Hippocampal formation (tissue), 2 donors: ENCODE data around the gene SSH2.
"Not testable (repeated sequence)": the region's sequence is repeated elsewhere in the genome, so short reads cannot be mapped to it uniquely, and the experiment has no call there.

ENCODE experiments used
- DNase-seq, 2 donors: peaks; one replicate each; lab custom pipeline; 2025; lab: John Stamatoyannopoulos, UW

Gene SSH2

DNA sequence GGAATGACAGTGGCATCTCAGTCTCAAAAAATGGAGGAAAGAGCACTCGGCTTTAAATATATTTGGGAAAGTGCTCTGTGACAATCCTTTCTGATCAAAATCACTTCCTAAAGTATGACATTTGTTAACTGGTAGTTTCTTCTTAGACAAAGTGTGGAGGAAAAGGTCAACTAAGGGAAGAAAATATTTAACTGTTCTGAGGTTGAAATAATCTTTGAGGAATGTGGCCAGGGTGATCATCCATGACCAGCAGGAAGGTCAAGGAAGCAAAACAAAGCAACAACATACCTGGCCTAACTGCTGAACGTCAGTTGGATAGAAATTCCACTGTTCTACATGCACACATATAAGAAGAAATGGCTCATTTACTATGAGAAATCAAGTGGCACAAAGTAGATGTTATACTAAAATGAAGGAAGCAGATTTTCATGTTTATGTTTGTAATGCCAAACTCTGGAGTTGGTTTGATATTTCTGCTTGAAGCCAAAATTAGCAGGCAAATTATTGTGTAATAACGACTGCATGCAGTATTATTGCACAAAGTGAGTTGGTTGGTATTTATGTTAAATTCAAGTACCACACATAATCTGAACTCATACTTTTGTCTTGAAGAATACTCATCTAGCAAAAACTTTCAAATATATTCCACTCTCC is 220.0 kb downstream of the SSH2 start:
- DNase-seq: no peak

- DNase-seq: no peak
Observed at GRCh38 chr17:29707212-29707571, 222.8 kb downstream of the SSH2 start.

DNA sequence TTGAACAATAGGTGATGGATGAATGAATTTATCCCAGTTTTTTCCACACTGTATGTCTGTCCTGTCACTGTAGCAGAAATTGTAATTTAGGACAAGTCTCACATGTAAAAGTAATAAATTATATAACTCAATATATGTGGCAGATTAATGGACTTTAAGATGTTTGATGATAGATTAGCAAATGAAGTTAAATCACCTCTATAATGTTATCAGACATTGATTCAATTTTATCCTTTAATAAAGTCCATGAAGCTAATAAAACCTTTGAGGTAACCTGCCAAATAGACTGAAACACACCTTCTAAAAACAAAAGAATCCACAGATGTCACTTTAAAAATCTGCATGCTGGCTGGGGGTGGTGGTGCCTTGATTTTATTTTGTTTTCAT is 224.0 kb downstream of the SSH2 start:
- DNase-seq: no peak

- DNase-seq: no peak
Observed at GRCh38 chr17:29705386-29705785, 224.6 kb downstream of the SSH2 start.

GRCh38 chr17:29699283-29699682 is 230.7 kb downstream of the SSH2 start:
- DNase-seq: peak; percentile 28 to 51

GRCh38 chr17:29698837-29699236 is 231.2 kb downstream of the SSH2 start:
- DNase-seq: no peak

- no peak for DNase-seq
Observed at GRCh38 chr17:29698019-29698777, 231.8 kb downstream of the SSH2 start.

DNA sequence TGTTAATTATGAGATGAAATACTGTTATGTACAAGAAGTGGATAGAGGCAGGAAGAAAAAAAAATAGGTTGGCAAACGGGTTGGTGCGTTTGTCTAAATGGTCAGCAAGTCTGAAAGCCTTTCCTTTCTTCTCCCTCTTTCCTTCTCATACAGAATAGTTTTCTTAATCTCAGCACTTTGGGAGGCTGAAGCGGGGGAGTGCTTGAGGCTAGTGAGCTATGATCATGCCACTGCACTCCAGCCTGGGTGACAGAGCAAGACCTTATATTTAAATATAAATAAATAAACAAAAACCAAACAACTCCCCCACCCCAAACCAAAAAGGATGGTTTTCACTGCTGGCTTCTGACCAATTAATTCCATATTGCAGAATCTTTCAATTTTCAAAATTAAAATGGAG is 232.7 kb downstream of the SSH2 start:
- no peak for DNase-seq

DNA sequence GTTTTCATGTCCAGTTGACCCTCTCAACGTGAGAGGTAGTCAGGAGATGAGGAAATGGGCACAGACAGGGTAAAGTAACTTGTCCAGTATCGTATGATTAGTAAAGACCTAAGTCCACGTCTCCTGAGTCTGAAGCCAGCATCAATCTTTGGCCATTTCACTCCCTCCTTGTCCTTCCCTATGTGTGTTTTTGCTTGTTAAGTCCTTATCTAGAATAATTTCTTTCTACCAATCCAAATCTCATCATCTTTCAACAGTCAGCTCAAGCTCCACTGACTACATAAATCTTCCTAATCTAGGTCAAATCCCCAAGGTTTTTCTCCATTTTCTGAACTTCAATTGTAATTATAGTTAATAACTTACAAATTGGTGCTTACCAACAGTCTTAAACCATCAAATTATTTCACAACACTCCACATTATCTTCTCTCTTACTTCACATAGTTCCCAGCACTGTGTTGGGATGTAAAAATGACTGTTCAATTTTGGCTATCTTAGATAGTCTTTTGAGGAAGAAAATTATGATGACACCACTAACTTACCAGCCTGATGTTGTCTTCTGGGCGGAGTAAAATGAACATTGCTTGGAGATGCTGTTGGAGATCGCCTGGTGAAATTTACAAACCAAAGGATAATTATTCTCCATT is 235.0 kb downstream of the SSH2 start:
- DNase-seq: no peak

DNA sequence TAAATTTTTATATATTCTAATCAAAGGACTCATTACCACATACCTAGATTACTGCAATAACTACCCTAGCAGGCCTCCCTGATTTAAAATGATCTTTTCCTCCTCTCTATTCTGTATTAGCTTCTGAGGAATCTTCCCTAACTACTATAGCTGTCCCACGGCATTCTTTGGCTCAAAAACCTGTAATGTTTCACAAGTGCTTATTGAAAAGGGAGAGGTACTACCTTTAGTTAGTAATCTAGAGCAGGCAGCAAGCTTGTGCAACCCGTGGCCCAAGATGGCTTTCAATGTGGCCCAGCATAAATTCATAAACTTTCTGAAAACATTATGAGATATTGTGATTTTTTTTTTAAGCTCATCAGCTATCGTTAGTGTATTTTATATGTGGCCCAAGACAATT is 236.3 kb downstream of the SSH2 start:
- no peak for DNase-seq

DNA sequence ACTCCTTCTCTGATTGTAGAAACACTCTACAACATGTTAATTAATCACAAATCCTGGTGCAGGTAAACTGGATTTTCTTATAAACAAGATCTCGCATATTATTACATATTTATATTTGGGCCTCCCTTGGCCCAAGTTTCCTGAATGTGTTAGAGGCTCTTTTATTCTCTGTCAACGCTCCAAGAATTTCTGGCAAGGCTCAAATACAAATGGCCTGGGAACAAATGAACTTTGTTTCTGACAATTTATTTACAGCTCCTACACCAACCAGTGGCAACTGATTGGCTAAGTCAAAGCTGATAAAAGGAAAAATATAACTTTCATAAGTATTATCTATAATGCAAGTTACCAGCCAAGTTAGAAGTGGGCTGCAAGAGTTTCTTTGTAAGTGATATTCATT is 242.4 kb downstream of the SSH2 start:
- DNase-seq: peak in 1 of 2 donors; percentile 79

DNA sequence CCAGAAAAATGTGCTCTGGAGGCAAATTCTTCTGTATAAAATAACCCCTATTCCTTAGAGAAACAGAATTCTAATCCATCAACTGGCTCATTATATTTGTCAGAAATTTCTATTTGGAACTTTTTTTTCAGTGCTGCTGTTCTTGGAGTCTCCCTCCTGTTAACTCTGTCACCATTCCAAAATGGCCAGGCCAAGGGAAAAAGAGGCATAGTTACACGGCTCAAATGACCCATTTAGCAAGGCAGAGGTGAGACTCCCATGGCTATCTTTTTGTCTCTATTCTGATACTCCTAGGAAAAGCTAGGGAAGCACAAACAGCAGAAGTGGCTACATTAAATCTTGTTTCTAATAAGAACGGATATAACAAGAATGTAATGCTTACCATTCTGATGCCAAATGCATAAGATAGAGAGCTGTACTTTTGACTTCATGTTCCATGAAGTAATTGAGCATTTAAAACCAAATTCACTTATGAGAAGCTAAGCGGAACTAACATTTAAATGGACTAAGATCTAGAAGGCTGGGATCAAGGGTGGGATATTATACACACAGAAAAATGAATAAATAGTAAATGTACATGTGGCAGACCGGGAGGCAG is 242.9 kb downstream of the SSH2 start:
- DNase-seq: peak in 1 of 2 donors; percentile 23

- DNase-seq: no peak
Observed at GRCh38 chr17:29683481-29683880, 246.5 kb downstream of the SSH2 start.

DNA sequence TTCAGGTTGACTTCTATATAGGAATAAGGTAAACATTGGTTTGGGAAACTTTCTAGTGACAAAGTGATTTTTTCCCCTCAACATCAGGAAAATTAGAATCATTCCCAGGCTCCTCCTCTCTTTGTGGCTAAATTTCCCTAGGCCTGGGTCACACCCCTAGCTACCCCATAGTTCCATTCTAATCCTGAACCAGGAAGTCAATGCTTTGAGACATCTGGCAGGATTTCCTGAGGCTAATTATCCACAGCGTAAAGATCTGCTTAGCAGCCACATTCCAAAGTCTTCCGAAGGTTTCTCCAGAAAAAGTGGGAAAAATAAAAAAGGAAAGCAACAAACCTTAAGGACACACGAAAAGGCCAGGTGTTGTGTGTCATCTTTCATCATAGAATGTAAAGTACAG is 247.0 kb downstream of the SSH2 start:
- DNase-seq: no peak

- DNase-seq: no peak
Observed at GRCh38 chr17:29682054-29682453, 248.0 kb downstream of the SSH2 start.

GRCh38 chr17:29677824-29678223 is 252.2 kb downstream of the SSH2 start:
- no peak for DNase-seq

DNA sequence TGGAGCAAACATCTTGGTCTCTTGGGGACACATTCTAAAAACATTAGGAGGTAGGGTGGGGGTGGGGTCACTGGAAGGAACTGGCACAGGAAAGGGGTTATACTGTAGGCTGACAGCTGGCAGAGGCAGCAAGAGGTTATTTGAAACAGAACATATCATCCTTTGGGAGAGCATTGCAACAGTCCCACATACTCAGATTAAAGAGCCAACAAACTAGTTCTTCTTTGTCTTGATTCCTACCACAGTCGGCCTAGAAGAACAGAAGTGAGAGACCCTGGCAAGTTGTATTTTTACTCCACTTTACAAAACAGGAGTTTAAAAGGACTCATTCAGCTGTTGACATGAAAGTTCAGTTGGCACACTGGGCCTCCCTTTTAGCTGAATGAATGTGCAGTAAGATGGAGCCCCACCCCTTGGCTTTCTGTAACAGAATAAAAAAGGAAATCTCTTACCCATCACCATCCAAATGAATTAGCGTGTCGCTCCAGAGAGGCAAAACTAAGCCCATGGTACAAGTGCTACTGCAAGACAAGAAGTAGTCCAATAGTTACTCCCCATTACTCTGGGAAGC is 252.7 kb downstream of the SSH2 start:
- no peak for DNase-seq

- not testable (repeated sequence) for DNase-seq
Observed at GRCh38 chr17:29675961-29676360, 254.1 kb downstream of the SSH2 start.

DNA sequence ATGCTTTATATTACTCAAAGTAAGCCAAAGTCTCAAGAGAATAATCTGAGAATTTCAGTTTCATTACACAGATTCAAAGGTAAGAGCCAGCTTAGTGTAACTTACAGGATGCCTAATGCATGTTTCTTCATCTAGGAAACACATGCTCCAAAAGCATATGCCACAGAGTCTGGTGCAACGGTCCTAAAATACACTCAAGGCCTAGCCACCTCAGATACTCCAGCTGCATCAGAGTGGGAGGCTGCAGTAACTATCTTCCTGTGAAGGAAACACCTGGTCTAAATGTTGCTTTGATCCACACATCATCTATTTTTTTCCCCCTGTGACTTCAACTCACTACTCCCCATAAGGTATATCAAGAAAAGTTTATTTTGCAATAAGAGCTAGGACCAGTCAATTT is 255.7 kb downstream of the SSH2 start:
- DNase-seq: no peak

GRCh38 chr17:29671661-29672060 is 258.4 kb downstream of the SSH2 start:
- no peak for DNase-seq

DNA sequence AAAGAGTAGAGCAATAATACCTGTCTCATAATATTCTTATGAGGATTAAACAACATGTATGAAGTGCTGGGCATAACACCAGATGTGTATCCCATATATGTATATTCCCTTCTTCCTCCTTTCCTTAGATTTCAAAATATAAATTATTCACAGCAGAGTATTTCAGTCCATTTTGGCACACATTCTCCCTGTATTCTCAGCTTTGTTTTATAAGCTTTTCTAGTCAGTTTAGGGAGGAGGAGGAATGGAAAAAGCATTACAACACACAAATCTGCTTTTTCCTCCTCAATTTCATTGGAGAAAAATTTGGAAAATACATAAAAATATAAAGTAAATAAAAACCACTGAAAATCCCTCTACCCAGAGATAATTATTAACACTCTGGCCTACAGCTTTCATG is 260.8 kb downstream of the SSH2 start:
- DNase-seq: no peak

- no peak for DNase-seq
Observed at GRCh38 chr17:29667969-29668368, 262.1 kb downstream of the SSH2 start.

DNA sequence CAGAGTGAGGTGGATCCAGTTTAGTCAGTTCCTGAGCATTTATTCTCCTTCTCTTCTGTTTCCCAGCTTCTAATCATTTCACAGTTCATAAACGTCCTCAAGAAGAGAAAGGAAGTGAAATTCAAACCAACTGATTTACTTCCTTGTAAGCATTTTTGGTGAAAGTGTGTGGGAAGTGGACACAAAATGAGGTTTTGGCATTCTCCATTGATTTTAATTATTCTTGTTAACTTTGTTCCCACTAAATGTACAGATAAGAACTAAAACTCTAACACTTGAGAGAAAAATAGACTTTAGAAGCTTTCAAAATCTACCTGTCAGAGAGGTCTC is 264.6 kb downstream of the SSH2 start:
- no peak for DNase-seq
